WTC11 (cell line): ENCODE measurements around the gene ZFP62. TPM values are rescaled to one million over a fixed set of nuclear protein-coding genes. Genes with fewer than 3 reads are reported as not detected.

Experiments used
- ATAC-seq: fragments of 200-7000 bp; cut with Tn5 transposase; 2 replicates; pipeline ENCODE4 v1.10.0; 2021; ENCODE audit warnings: mild to moderate bottlenecking, moderate library complexity
- CTCF ChIA-PET: fragments of 300-600 bp; sonication (Branson Sonifier 250); formaldehyde crosslinking; loops from one replicate; lab custom pipeline; 2021; ENCODE audit warnings: antibody characterized with exemption; lab: Charles Lee
- POLR2A ChIA-PET: fragments of 350-600 bp; sonication (Branson Sonifier 250); formaldehyde crosslinking; loops from one replicate; lab custom pipeline; 2021; ENCODE audit warnings: antibody characterized with exemption; lab: Charles Lee
- DNase-seq: peaks from one replicate; pipeline ENCODE4 v3.0.0; 2021; ENCODE audit warnings: low spot score
- H3K27ac Mint-ChIP-seq: 2 replicates; pipeline ENCODE4 v1.8.0; 2021; ENCODE audit warnings: mixed read lengths
- H3K27me3 Mint-ChIP-seq: 2 replicates; pipeline ENCODE4 v1.8.0; 2021; ENCODE audit warnings: low read depth, mild to moderate bottlenecking, moderate library complexity, mixed read lengths
- H3K36me3 Mint-ChIP-seq: 2 replicates; pipeline ENCODE4 v1.8.0; 2021; ENCODE audit warnings: mixed read lengths
- H3K4me1 Mint-ChIP-seq: 2 replicates; pipeline ENCODE4 v1.8.0; 2022; ENCODE audit warnings: mixed read lengths
- H3K4me3 Mint-ChIP-seq: 2 replicates; pipeline ENCODE4 v1.8.0; 2021; ENCODE audit warnings: mild to moderate bottlenecking, moderate library complexity, mixed read lengths
- H3K9me3 Mint-ChIP-seq: 2 replicates; pipeline ENCODE4 v1.8.0; 2021; ENCODE audit warnings: mixed read lengths
- AR ChIP-seq: fragments of 250-450 bp; sonication (Bioruptor Pico); IDR thresholded peaks from 2 replicates; pipeline ENCODE4 v1.9.0; 2021; ENCODE audit warnings: mild to moderate bottlenecking
- ATF1 ChIP-seq: sonication (generic); formaldehyde crosslinking; IDR thresholded peaks from 2 replicates; pipeline ENCODE4 v1.8.1; 2023; ENCODE audit warnings: mild to moderate bottlenecking, moderate library complexity, missing genetic modification reagents
- CREB1 ChIP-seq: sonication (generic); formaldehyde crosslinking; IDR thresholded peaks from 2 replicates; pipeline ENCODE4 v1.8.0; 2023; ENCODE audit warnings: mild to moderate bottlenecking, missing genetic modification reagents
- E2F5 ChIP-seq: sonication (generic); formaldehyde crosslinking; IDR thresholded peaks from 2 replicates; pipeline ENCODE4 v1.8.1; 2022; ENCODE audit warnings: mild to moderate bottlenecking, moderate library complexity, missing genetic modification reagents
- FOXK1 ChIP-seq: sonication (generic); formaldehyde crosslinking; IDR thresholded peaks from 2 replicates; pipeline ENCODE4 v1.8.0; 2022; ENCODE audit warnings: mild to moderate bottlenecking, moderate library complexity, missing genetic modification reagents
- FOXP1 ChIP-seq: sonication (generic); formaldehyde crosslinking; IDR thresholded peaks from 2 replicates; pipeline ENCODE4 v1.8.0; 2022; ENCODE audit warnings: missing genetic modification reagents, mild to moderate bottlenecking, moderate library complexity, borderline replicate concordance
- GTF2I ChIP-seq: fragments of 250-450 bp; sonication (Bioruptor Pico); conservative IDR thresholded peaks from 2 replicates; pipeline ENCODE4 v1.4.0; 2021; ENCODE audit warnings: mild to moderate bottlenecking
- JUN ChIP-seq: sonication (generic); formaldehyde crosslinking; IDR thresholded peaks from 2 replicates; pipeline ENCODE4 v1.8.0; 2023; ENCODE audit warnings: mild to moderate bottlenecking, missing genetic modification reagents
- MAX ChIP-seq: sonication (generic); formaldehyde crosslinking; IDR thresholded peaks from 2 replicates; pipeline ENCODE4 v1.8.0; 2022; ENCODE audit warnings: mild to moderate bottlenecking, missing genetic modification reagents
- MLX ChIP-seq: sonication (generic); formaldehyde crosslinking; IDR thresholded peaks from 2 replicates; pipeline ENCODE4 v1.8.1; 2023; ENCODE audit warnings: mild to moderate bottlenecking, missing genetic modification reagents, moderate library complexity
- NR2C2 ChIP-seq: sonication (generic); formaldehyde crosslinking; IDR thresholded peaks from 2 replicates; pipeline ENCODE4 v1.8.0; 2022; ENCODE audit warnings: mild to moderate bottlenecking, missing genetic modification reagents
- PRDM15 ChIP-seq: sonication (generic); formaldehyde crosslinking; IDR thresholded peaks from 2 replicates; pipeline ENCODE4 v1.8.0; 2022; ENCODE audit warnings: missing genetic modification reagents
- PREB ChIP-seq: sonication (generic); formaldehyde crosslinking; IDR thresholded peaks from 2 replicates; pipeline ENCODE4 v1.8.1; 2022; ENCODE audit warnings: mild to moderate bottlenecking, missing genetic modification reagents, moderate library complexity, borderline replicate concordance
- SMAD3 ChIP-seq: sonication (generic); formaldehyde crosslinking; IDR thresholded peaks from 2 replicates; pipeline ENCODE4 v1.8.0; 2022; ENCODE audit warnings: missing genetic modification reagents, mild to moderate bottlenecking, borderline replicate concordance
- ZNF317 ChIP-seq: sonication (generic); formaldehyde crosslinking; IDR thresholded peaks from 2 replicates; pipeline ENCODE4 v1.8.1; 2023; ENCODE audit warnings: low read depth, mild to moderate bottlenecking, moderate library complexity, missing genetic modification reagents, borderline replicate concordance
- ZNF425 ChIP-seq: fragments of 250-450 bp; sonication (Bioruptor Pico); conservative IDR thresholded peaks from 2 replicates; pipeline ENCODE4 v1.9.0; 2021; ENCODE audit warnings: mild to moderate bottlenecking
- ZNF512 ChIP-seq: sonication (generic); formaldehyde crosslinking; IDR thresholded peaks from 2 replicates; pipeline ENCODE4 v1.8.1; 2022; ENCODE audit warnings: missing genetic modification reagents, borderline replicate concordance
- total RNA-seq: library from RNA; stranded (reverse); gene quantifications from 3 replicates; pipeline ENCODE4 v1.2.3, GENCODE V29; 2021

The ZFP62 gene
- total RNA-seq, 1 experiment from 2014 or later = 41.2 TPM

- POLR2A ChIA-PET = interaction anchor here (0.6 to 1.2 kb wide), 3 partner anchors 14 to 25 kb away, joined by 3 to 15 read pairs (median 4); no protein-coding TSS in a partner anchor
- DNase-seq = no peak
- Mint-ChIP-seq H3K4me1 (peaks cover 58% of the 10 kb centered on the region), H3K27me3 (peaks cover 3% of the 10 kb centered on the region; the same call in 1 of the 2 replicates)
- TF ChIP-seq PRDM15 (CRISPR knock-in tag) (peak; percentile 80), SMAD3 (0 out of 2 replicates have a peak, but pooled peaks have one; percentile 16), PREB (CRISPR knock-in tag) (no peak)
- TF ChIP-seq, all 79 proteins: peak for 2
- CTCF ChIA-PET = interaction anchor here (0.7 to 1.5 kb wide), 7 partner anchors 11 to 373 kb away, joined by 3 to 7 read pairs (median 4); no protein-coding TSS in a partner anchor
- no peak for ATAC-seq
- H3K9me3 Mint-ChIP-seq = no peaks in the 10 kb centered on the region
- H3K4me3 Mint-ChIP-seq = peak overlapping the region; percentile 75
- peaks cover 9% of the 10 kb centered on the region; the same call in 1 of the 2 replicates for H3K36me3 Mint-ChIP-seq
- H3K27ac Mint-ChIP-seq = peak overlapping the region; percentile 74
These were observed 50.0 kb downstream of the ZFP62 start for GRCh38 chr5:180810959-180811622.

- DNase-seq (peak; percentile 95), ATAC-seq (peak; percentile 87)
- POLR2A ChIA-PET = interaction anchor here (0.6 to 1.2 kb wide), 3 partner anchors 15 to 24 kb away, joined by 3 to 15 read pairs (median 4); no protein-coding TSS in a partner anchor
- CTCF ChIA-PET = interaction anchor here (0.7 to 1.5 kb wide), 6 partner anchors 11 to 374 kb away, joined by 3 to 7 read pairs (median 4); no protein-coding TSS in a partner anchor
- Mint-ChIP-seq H3K4me1 (peaks cover 60% of the 10 kb centered on the region), H3K36me3 (peaks cover 12% of the 10 kb centered on the region), H3K27me3 (peaks cover 3% of the 10 kb centered on the region; the same call in 1 of the 2 replicates), H3K9me3 (no peaks in the 10 kb centered on the region), H3K27ac (peak overlapping the region; percentile 98), H3K4me3 (peak overlapping the region; percentile 69)
- TF ChIP-seq JUN (CRISPR knock-in tag) (no peak), FOXP1 (CRISPR knock-in tag) (peak; percentile 15; the same call in 1 of the 2 replicates), GTF2I (CRISPR knock-in tag) (no peak), MAX (CRISPR knock-in tag) (peak; percentile 91), ZNF512 (CRISPR knock-in tag) (no peak), CREB1 (CRISPR knock-in tag) (no peak), AR (CRISPR knock-in tag) (no peak), MLX (CRISPR knock-in tag) (0 out of 2 replicates have a peak, but pooled peaks have one; percentile 57), E2F5 (CRISPR knock-in tag) (peak; percentile 82), ATF1 (CRISPR knock-in tag) (peak; percentile 62; the same call in 1 of the 2 replicates), ZNF425 (no peak), NR2C2 (CRISPR knock-in tag) (peak; percentile 75; the same call in 1 of the 2 replicates), FOXK1 (CRISPR knock-in tag) (no peak; the same call in 1 of the 2 replicates), ZNF317 (CRISPR knock-in tag) (0 out of 2 replicates have a peak, but pooled peaks have one; percentile 43)
These were observed 50.7 kb downstream of the ZFP62 start for GRCh38 chr5:180810210-180810958.
